DLD1 (cell line): Measurements from ENCODE around the gene VSIG8.

ENCODE experiments used
- in situ Hi-C: cut with HindIII; loops from 2 replicates; pipeline ENCODE4 v1.10.0; 2017; ENCODE audit warnings: low sequenced_read_pairs

VSIG8 gene

DNA sequence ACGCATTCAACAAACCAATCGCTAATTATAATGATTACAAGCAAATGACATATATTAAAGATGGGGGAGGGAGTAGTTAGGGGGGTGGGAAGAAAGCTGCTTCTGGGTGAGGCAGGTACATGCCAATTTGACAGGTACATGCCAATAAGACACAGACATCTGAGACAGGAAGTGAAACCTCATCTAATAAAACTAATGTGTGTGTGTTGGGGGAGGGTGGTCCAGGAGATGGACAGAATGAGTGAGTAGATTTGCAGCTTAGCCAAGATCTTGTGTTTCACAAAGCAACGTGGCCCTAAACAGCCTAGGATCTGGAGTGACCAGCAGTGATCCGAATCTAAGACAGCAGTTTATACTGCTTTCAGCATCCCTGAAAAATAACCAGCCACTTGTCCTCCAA lies 26.7 kb upstream of the VSIG8 start:
- in situ Hi-C loops, result loop anchor here (5.0 to 25.0 kb wide), 3 partner anchors 92 to 677 kb away; partner anchors contain the start of gene ACKR1

DNA sequence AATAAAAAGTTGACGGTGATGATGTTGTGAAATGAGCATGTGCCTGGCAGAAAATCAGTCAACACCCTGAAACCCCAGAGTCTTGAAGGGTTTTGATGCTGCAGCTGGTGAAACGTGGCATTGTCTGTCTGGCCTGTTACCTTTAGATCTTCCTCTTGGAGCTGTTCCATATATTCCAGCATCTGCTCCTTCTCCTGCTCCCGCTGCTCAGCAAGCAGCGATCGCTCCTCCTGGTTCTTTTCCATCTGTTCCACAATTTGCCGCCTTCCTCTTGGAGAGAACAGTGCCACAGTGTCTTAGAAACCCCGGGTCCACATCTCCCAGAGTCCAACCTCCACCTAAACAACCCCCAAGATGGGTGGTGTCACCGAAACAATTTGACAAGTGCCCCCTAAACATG lies 21.8 kb upstream of the VSIG8 start:
- in situ Hi-C loops, result loop anchor here (25.0 kb wide), 2 partner anchors 272 to 672 kb away; partner anchors contain the start of gene ACKR1

DNA sequence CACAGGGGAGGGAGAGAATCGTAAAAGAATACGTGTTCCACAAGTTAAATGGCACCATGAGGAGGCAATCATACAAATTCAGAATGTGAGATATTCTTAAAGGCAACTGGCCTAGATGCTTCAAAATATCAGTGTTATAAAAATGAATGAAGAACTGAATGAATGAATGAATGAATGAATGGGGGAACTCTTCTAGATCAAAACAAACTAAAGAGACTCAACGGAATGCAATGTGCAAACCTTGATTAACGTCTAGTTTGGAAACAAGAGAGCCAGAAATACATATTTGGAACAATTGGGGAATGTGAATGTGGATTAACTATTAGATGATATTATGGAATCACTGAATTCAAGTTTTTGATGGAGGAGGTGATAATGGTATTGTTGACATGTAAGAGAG lies 20.7 kb upstream of the VSIG8 start:
- in situ Hi-C loops, result loop anchor here (25.0 kb wide), 2 partner anchors 271 to 671 kb away; partner anchors contain the start of gene ACKR1

DNA sequence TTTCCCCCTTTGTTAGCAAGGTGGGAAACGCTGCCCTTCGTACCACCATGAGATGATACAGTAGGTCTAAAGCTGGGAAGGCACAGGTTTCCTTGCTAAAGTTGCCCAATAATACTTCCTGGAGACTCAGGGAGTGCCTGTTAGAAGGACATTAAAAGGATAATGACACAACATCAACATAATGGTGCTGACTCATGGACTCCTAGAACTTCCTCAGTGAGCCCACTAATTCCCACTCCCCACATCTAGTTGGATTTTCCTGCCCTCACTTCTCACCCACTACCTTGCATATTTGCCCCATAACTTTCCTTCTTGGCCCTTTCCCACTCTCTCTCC lies 20.0 kb upstream of the VSIG8 start:
- in situ Hi-C loops, result loop anchor here (25.0 kb wide), 2 partner anchors 270 to 670 kb away; partner anchors contain the start of gene ACKR1

DNA sequence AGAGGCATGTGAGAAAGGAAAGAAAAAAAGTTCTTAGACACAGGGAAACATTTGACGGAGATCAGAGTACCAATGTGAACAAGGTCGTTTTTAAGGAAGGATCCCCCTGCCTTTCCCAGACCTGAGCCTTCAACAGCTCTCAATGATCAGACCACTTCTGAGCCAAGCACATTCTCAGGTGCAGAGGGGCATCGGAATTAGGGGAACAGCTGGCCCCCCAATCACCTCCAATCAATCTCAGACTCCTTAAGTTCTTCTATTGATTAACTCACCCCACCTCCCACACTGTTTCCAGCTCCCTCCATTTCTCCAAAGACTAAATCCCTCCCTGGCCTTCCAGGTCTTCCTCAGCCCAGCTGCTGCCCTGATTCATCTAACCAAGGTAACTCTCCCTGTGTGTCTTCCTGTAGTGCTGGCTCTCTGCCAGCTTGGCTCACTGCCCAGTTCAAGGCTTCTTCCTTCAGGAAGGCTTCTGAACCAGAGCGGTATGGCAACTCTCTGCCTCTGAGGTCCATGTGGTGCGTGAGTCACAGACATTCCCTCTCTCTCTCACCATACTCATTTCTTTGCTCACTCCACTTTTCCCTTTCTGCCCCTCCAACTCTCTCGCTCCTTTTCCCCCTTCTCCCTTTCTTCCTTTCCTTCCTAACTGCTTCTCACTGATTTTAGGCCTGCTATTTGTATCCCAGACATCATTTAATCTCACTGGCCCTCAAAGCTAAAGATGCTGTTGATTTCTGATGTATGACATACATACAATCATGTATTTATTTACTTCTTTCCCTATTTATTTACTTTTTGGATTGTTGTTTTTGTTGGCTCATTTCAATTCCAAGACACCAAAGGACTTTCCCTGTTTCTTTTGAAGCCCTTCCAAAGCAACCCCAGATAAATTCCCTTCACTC lies 19.4 kb upstream of the VSIG8 start:
- in situ Hi-C loops, result loop anchor here (25.0 kb wide), 2 partner anchors 270 to 670 kb away; partner anchors contain the start of gene ACKR1

DNA sequence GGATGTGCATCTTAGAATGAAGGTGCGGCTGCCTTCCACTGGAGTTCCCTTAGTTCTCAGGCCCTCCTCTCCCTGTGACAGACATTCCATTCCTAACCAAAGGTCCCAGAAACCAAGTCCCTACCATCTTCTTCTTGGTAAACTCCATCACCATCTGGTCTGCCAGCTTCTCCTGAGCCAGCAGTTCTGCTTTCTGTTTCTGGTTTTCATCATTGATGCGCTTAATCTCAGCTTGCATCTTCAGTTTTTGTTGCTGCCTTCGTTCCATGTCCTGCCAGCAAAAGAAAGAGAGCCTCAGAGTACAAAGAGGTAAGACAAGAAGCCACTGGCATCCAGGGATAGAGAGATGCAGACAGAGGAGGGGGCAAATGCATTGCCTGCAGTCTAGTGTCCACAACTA lies 18.0 kb upstream of the VSIG8 start:
- in situ Hi-C loops, result loop anchor here (25.0 kb wide), 2 partner anchors 268 to 668 kb away; partner anchors contain the start of gene ACKR1

DNA sequence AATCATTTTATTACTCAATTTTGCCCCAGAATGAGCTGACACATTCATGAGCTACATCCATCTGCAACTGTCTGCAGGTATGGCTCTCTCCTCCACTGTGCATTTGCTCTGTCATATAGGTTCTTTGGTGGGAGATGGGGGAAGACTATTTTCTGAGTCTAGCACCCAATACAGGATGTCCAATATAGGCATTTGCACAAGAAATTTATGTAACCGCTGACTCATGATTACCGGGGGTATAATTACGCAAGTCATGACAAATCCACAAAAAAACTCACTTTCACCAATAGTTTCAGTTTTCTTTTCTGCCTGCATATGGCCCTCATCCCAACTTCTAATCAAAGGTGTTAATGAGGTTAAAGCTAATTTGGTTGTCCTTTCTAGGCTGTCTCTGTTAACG lies 17.5 kb upstream of the VSIG8 start:
- in situ Hi-C loops, result loop anchor here (25.0 kb wide), 2 partner anchors 268 to 668 kb away; partner anchors contain the start of gene ACKR1

DNA sequence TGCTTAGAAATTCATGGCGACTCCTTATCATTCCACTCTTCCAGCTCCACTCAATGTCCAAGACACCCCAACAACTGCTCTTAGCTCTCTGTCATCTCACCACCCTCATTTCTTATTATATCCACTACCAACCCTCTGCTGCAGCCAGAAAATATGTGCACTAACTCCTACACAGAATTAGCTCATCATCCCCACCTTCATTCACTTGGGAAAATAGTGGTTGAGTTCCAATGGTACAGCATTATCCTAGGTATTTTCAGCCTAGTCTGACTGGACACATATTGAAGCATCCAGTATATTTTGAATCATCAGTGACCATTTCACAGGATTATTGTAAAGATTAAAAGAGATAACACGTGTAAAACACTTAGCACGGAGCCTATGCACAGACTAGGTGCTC lies 16.7 kb upstream of the VSIG8 start:
- in situ Hi-C loops, result loop anchor here (25.0 kb wide), 2 partner anchors 267 to 667 kb away; partner anchors contain the start of gene ACKR1

DNA sequence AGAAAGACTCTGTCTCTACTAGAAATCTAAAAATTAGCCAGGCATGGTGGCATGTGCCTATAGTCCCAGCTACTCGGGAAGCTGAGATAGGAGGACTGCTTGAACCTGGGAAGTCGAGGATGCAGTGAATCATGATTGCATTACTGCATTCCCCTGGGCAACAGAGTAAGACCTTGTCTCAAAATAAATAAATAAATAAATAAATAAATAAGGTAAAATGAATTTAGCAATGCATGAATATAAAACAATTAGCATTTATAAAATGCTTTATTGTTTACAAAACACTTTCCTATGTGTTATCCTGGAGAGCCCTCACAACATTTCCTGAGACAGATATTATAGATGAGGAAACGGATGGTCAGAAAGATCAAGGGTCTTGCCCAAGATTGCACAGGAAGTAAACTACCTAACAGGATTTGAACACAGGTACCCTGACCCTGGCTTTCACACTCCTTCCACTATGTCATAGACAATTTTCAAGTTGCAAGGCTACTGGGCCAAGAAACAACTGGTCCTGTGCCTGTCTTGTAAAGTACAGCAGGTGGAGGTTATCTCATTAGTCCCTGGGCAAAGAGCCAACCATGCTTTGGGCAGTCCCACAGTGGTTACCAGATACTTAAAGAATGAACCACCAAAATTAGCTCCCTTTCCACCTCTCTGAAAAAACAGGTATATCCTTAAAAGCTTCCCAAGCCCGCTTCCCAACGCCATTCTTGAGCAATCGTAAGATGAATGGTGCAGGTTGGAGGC lies 15.4 kb upstream of the VSIG8 start:
- in situ Hi-C loops, result loop anchor here (25.0 kb wide), 2 partner anchors 266 to 666 kb away; partner anchors contain the start of gene ACKR1

DNA sequence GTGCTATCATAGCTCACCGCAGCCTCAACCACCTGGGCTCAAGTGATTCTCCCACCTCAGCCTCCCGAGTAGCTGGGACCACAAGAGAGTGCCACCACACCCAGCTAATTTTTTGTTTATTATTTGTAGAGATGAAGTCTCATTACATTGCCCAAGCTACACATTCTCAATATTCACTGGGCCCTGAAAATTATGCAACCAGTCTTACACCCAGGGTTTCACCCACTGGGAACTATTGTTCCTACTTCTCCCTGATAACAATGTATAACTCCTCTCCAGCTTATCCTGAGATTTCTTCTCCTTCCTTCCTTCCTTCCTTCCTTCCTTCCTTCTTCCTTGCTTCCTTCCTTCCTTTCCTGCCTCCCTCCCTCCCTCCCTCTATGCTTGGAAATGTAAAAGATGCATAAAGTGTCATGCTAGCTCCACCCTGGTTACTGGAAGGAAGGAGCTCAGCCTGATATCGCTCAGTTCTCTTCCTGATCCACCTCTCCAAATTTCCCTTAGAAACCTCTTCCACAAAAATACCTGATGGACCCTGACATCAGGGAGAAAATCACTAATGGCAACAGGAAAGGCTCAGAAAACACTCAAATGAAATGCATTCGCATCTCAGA lies 11.2 kb upstream of the VSIG8 start:
- in situ Hi-C loops, result no loop called here

DNA sequence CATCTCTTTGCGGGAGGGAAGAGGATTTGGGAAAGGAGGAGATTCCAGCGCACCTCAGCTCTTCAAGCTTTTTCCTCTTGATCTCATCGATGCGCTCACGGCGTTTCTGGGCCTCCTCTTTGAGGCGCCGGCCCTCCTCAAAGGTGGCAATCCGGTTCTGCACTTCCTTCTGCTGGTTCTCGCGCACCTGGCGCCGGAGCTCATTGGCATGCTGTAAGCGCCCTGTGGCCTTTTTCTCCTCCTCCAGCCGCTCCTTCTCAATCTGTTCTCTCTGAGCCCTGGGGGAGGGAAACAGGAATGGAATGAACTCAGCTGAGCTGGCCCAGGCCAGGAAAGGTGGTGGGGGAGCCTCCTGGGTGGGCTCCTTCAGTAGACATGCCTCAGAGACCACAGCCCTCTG lies 10.4 kb upstream of the VSIG8 start:
- in situ Hi-C loops, result no loop called here

DNA sequence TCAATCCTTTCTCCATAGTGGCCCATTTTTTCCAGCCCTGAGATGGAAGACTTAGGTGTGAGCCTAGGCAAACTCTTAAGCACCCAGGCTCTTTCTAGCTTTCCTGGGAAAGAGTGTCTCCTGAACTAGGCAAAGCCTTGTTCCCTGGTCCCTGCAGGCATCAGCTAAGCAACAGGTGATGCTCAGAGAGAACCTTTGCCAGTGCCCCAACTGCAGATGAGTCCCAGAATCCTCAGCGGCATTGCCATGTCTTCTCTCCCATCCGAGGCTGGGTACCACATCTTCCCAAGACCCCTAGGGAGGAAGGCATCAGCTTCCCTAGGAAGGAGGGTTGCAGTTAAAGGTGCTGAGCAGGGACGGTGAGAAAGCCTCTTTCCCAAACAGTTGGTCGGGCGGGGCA lies 8.2 kb upstream of the VSIG8 start:
- in situ Hi-C loops, result no loop called here

DNA sequence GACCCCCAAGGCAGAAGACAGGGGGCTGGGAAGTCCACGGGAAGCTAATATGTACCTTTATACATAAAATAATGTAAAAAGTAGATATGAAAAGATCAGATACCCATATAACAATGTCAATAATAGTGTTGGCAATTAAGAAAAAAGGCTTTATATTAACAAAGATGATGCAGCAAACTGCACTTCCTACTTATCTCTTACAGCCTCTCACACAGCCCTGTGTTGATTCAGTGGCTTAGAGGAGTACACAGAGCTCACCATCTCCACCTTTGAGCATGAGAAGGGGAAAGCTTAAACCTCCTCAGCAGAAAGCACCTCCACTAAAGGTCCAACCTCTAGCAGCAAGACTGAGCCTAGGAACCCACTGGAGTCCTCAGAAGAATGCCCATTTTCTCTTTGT lies 7.2 kb upstream of the VSIG8 start:
- in situ Hi-C loops, result no loop called here

DNA sequence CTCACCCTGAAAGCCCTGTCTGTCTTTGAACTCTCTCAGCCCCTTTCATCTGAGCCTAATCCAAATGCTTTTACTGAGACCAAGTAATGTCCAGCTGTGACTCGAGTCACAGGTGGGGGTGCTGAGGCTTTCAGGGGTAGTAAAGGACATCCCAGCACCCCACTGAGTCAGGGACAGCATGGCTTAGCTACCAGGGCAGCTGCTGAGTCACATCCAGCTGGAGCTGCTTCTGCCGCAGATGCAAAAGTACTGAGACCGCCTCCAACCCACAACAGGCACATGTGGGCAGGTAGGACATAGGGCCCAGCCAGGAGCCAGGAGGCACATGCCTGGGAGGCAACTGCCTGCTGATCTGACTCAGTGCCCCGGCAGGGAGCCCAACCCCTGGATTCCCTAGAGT lies 6.7 kb upstream of the VSIG8 start:
- in situ Hi-C loops, result no loop called here

DNA sequence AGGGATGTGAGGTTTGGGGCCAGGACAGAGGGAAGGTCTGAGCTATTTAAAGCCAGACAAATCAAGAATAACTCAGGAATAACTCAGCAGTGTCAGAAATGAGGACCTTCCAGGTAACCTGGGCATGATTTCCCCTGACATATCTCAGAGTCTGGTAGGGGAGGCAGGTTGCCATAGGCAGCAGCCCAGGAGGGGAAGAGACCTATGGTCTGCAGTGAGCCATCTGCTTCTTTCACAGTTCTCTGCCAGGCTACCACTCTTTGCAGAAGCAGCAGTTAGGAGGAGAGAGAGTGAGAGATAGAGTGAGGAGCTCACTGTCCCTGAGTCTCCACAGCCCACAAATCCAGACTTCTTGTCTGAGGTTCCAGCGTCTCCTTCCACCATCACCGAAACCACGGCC lies 6.3 kb upstream of the VSIG8 start:
- in situ Hi-C loops, result no loop called here

DNA sequence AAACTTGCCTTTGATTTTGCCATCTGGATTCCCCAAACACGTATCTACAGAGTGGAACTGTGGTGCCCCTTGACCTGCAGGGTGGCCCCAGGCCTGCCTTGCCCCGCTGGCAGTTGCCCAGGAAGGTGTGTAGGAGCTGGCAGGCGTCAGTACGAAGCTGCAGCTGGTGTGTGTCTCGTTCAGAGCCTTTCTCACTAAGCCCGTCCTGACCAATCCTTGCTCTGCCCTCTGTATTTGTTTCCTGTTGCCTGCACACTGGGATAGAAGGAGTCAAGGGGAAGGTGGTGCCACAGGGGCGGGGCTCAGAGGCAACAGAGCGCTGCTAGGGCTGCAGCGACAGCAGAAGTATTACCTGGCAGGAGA lies 5.2 kb upstream of the VSIG8 start:
- in situ Hi-C loops, result no loop called here

DNA sequence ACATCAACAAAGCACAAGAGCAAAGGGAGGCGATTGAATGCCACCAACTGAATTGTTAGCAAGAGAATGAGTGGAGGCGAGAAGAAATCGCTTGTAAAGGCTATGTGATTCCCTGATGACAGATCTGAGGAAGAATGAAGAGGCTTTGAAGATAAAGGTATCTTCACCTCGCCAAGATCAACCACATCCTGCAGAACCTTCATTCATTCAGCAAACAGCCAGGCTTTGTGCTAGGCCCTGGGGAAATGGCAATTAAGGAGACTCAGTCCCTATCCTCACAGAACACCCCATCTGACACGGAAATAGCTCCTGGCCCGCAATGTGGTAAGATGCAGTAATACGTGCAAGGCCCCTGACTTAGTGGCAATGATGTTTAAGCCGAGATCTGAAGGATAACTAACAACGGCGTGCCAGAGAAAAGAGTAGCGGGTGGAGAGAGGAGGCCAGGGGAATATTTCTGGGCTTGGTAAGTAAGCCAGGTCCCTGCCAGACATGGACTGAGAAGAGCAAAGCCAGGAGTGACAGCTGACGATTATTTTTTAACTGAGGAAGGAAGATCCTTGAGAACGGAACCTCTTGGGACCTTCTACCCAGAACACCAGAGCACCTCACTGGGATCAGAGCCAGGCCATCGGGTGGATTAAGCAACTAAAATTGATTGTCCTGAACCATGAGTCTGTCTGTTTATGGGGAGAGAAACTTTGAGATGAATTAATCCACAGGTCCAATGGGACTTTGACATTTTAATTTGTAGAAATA lies 4.6 kb upstream of the VSIG8 start:
- in situ Hi-C loops, result no loop called here

DNA sequence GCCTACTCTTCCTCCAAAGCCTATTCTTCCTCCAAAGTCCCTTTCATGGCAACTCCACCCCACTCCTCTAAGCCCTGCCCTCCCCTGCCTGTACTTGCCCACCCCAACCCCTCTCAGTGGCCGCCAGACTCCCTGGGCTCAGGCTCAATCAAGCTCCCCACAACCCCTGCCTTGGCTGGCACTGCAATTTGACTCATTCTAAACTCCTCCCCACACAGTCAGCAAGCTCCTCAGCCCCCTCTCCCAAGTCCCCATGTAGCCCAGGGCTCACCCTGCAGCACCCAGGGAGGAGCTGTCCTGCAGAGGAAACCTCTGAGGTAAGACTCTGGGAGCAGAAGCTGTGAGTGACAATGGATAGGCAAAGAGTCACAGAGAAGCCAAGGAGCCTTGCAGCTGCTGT lies 3.6 kb upstream of the VSIG8 start:
- in situ Hi-C loops, result no loop called here

DNA sequence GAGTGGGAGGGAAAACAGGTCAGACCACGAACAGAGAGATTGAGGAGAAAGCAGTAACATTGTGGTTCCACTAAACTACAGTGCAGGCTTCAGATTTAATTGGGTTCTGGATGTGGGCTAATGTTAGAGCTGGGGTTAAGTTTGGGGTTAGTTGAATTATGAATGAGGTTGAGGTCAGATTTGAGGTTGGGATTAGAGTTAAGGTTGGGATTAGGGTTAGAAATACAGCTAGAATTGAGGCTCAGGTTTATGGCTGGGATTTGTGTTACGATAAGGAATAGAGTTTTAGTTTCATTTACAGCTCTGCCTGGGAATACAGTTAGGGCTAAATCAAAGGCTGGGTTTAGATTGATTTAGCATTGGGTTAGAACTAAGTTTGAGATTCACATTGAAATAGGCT lies 1.8 kb upstream of the VSIG8 start:
- in situ Hi-C loops, result no loop called here

DNA sequence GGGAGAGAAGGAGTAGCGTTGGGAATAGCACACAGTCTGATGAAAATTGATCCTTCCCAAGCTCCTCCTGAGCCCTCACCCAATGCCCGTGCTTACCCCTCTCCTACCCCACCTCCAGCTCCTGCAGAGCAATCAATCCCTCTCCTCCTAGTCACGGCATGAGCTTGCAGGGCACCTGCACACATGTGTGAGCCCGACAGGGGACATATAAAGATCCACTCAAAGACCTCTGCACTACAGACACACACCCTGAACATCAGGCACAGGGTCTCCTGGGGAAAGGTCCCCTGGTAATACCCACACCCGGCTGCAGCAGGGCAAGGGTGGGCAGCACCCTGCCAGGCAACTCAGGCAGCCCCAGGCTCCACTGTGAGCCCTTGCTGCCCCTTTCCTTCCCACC lies 426 bp downstream of the VSIG8 start:
- in situ Hi-C loops, result no loop called here

DNA sequence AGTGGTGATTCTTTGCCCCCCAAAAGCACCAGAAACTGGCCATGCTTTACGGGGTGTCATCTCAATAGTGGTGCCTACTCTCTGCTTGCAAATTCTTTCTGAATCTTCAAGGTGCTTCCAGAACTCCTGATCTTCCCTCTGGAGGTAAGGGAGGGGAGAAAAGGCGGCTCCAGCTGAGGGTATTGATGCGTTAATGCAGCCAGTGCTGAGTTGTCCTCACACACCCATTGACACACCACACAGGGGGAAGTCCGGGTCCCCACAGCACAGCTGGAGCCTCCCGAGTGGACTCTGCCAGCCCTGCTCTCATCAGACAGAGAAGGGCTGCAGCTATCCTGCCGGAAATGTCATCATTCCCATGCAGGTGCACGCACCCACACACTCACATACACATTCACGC lies 1.2 kb downstream of the VSIG8 start:
- in situ Hi-C loops, result no loop called here
